ENCODE results near the gene DAPL1. TPM values are rescaled to one million over a fixed set of nuclear protein-coding genes. Genes with fewer than 3 reads are reported as not detected.
"Not testable (repeated sequence)": the region's sequence is repeated elsewhere in the genome, so short reads cannot be mapped to it uniquely, and the experiment has no call there.

The DAPL1 gene
- polyA plus RNA-seq, 1 donor: not detected

DNA sequence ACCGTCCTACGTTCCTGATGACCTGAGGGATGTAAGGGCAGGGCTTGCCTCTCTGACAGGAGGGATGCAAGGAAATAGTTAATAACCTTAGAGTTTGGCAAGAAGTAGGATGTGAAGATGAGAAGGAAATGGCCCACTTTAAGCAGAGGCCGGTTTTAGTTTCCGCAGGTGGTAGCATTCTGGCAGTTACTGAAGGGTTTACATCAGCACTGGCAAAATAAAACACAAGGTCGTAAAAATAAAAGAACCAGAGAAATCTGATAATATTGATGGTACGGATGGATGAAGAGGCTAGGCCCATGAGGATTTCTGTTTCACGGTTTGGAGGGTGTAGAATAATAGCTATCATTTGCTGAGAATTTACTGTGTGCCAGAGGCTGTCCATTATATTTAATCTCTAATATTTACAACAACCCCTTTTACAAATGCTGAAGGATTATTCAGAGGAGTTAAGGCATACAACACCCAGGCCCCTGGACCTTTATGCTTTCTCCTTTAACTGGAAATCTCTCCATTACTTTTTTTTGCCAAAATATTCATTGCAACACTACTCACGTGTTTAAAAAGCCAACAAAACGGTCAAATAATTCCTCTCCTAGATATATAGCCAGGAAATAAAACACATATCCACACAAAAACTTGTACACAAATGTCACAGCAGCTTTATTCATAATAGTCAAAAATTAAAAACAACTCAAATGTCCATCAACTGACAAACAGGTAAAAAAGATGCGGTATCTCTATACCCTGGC, 28.5 kb downstream of the DAPL1 start:
- DNase-seq: no peak

DNA sequence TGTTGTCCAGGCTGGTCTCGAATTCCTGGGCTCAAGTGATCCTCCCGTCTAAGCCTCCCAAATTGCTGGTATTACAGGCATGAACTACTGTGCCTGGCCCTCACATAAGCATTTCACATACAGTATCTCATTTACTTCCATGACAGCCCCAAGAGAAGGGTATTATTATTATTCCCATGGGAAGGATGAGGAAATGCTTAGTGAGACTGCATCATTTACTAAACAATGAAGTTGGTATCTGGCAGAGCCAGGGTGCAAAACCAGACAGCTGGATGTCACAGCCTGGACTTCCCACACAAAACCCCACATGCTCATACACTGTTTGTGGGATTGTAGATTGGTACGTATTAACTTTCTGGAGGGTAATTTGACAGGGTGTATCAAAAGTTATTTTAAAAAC, 29.9 kb downstream of the DAPL1 start:
- DNase-seq: no peak

DNA sequence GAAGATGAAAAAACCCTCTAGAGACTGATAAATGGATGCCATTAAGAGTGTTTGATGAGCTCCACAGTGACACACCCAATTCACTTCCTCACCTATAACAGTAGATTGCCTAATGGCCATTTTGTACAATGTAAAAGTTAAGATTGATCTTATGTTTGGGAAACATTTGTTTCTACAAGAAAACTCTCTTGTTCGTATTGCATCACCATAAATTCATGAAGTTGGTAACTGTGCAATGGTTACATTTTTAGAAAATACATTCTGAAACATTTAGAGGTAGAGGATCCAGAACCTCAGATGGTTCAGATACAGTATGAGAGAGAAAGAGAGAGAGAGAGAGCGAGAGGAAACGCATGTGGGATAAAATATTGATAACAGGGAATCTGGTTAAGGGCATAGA, 31.8 kb downstream of the DAPL1 start:
- DNase-seq: no peak

- no peak for DNase-seq
Measured at GRCh38 chr2:158828378-158829164, 33.5 kb downstream of the DAPL1 start.

DNA sequence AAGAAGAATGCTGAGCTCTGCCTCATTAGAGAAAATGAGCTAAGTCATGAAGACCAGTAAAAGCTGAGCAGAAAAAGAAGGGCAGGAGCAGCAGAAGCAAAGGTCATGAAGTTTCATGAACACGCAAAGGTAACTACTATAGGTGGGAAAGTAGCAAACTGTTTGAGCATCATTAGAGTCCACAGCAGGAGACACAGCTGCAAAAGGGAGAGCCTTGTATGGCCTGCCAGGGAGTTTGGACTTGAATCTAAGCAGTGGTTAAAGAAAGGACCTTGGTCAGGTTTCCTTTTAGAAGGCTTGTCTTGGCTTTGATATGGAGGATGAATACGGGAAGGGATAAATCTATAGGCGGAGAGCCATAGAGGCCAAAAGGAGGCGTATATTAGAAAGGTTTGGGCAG, 34.0 kb downstream of the DAPL1 start:
- no peak for DNase-seq

DNA sequence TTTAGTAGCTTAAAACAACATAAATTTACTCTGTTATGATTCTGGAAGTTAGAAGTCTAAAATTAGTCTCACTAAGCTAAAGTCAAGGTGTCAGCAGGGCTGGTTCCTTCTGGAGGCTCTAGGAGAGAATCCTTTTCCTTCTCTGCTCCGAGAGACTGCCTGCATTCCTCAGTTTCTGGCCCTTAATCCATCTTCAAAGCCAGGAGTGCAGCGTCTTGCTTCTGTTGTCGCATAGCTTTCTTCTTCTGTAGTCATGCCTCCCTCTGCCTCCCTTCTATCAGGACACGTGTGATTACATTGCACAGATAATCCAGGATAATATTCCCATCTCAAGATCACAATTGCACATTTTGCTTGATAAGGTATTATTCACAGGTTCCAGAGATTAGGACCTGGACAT, 35.1 kb downstream of the DAPL1 start:
- no peak for DNase-seq

GRCh38 chr2:158835431-158835830, 40.3 kb downstream of the DAPL1 start:
- no peak for DNase-seq

DNA sequence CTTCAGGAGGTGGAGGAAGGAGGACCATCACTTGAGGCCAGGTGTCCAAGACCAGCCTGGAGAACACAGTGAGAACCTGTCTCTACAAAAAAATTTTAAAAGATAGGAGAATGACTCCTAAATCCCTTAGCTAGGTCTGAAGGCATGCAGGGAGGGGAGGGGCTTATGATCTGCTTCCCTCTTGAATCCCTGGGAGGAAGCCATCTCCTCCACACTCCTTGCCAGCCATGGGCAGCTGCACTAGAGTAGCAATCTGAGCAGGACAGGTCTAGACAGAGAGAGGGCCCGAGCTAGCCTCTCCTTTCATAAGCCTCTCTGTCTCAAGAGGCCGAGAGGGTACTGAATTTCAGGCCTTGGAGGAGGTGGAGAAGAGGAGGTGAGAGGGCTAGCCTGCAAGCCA, 42.5 kb downstream of the DAPL1 start:
- no peak for DNase-seq

DNA sequence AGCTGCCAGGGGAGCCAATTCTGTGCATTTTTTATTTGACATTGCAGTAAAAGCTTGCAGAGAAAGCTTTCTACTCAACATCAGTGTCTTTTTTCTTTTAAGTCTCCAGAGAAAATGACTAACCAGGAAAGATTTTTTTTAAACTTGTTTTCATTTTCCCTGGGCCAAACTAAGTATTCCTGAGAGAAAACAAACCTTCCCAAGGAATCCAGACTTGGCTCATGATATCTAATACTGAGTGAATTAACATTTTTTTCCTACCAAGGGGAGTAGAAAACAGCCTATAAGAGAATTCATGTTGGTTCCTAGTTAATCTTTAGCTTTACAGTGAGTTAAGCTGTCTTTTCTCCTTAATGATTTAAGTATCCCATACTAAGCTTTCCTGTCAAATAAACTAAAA, 46.7 kb downstream of the DAPL1 start:
- no peak for DNase-seq

DNA sequence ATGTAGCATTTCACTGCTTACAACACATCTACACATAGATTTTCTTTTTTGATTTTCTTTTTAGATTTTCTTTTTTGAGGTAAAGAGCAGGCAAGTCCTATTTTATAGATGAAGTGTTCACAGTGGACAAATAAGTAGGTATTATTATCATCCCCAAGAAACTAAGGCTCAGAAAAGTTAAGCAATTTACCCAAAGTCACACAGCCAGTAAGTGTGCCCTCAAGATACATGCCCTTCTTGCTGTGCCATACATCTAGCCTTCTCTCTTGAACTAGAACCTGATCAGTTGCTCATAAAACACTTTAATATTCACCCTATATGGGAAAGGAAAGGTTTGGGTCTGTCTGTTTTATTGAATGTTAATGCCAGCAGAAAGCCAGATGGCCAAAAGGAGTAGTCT, 50.3 kb downstream of the DAPL1 start:
- DNase-seq: no peak

GRCh38 chr2:158845859-158846258, 50.7 kb downstream of the DAPL1 start:
- DNase-seq: no peak

GRCh38 chr2:158847526-158847925, 52.4 kb downstream of the DAPL1 start:
- DNase-seq: not testable (repeated sequence)

DNA sequence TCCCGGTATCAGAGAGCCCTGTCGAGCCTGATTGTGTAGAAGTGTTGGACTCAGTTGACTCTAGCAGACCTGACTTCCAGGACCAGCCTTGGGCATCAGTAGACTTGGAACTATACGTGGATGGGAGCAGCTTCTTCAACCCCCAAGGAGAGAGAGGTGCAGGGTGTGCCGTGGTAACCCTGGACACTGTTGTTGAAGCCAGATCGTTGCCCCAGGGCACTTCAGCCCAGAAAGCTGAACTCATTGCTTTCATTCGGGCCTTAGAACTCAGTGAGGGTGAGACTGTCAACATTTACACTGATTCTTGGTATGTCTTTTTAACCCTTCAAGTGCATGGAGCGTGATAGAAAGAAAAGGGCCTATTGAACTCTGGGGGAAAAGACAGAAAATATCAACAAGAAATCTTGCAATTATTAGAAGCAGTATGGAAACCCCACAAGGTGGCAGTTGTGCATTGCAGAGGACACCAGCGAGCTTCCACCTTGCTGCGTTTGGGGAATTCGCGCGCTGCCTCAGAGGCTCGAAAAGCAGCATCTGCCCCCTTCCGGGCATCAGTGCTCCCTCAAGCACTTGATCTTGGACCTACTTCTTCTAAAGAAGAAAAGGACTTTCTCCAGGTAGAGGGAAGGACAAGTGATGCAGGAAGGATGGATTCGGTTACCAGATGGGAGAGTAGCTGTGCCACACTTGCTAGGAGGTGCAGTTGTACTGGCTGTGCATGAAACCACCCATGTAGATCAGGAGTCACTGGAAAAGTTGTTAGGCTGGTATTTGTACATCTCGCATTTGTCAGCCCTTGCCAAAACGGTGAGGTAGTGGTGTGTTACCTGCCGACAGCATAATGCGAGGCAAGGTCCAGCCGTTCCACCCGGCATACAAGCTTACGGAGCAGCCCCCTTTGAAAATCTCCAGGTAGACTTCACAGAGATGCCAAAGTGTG, 53.2 kb downstream of the DAPL1 start:
- DNase-seq: not testable (repeated sequence)

GRCh38 chr2:158860179-158860578, 65.1 kb downstream of the DAPL1 start:
- not testable (repeated sequence) for DNase-seq

DNA sequence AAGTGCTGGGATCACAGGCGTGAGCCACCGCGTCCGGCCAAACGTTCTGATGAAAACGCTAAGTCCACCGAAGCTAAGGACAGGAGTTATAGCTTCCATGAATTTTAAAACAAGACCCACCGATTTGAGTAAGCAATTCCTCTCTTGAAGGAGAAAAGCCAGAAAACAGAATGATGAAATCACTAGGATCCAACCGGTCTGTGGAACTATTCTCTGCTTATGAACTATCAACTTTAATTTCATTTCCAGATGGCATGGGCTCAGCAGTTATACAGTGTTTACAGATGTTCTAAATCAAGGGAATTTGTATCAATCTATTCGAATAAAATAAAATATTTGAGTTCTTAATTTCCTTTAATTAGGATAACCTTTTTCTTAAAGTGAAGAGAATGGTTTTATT, 66.5 kb downstream of the DAPL1 start:
- DNase-seq: peak; percentile 26

DNA sequence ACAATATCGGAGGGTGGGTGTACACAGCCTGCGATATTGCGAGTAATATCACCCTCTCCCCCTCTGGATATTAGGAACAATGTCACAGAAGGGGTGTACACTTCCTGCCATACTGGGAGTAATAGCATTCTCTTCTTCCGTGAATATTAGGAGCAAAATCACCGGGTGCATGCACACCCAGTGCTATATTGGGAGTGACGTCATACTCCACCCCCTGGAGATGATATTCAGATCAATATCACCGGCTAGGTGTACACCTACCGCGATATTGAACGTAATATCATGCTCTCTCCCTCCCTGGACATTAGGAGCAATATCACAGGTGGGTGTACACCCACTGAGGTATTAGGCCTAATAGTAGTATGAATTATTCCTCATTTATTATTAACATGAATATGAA, 70.4 kb downstream of the DAPL1 start:
- DNase-seq: not testable (repeated sequence)

Other genes with a start within 250 kb of the DAPL1 start
- 29.3 TPM for gene TANC1, start 173.3 kb downstream of the DAPL1 start, polyA plus RNA-seq (ENCODE audit: insufficient read length)

Data from hindlimb muscle (tissue), 1 donor.